Retinal pigment epithelial cell (primary cell): ENCODE measurements around the gene SLC9A9.

Source experiments
- DNase-seq: peaks from one replicate; pipeline ENCODE4 v3.0.0-alpha.2; 2010; ENCODE audit warnings: low read depth
- H3K4me3 ChIP-seq: 2 replicates; pipeline ENCODE4 v1.5.1; 2011; ENCODE audit warnings: mild to moderate bottlenecking, low read length, control low read depth, moderate library complexity
- CTCF ChIP-seq: conservative IDR thresholded peaks from 2 replicates; pipeline ENCODE4 v1.5.1; 2011; ENCODE audit warnings: low read depth, low read length, control low read depth, inconsistent platforms

Gene SLC9A9

DNA sequence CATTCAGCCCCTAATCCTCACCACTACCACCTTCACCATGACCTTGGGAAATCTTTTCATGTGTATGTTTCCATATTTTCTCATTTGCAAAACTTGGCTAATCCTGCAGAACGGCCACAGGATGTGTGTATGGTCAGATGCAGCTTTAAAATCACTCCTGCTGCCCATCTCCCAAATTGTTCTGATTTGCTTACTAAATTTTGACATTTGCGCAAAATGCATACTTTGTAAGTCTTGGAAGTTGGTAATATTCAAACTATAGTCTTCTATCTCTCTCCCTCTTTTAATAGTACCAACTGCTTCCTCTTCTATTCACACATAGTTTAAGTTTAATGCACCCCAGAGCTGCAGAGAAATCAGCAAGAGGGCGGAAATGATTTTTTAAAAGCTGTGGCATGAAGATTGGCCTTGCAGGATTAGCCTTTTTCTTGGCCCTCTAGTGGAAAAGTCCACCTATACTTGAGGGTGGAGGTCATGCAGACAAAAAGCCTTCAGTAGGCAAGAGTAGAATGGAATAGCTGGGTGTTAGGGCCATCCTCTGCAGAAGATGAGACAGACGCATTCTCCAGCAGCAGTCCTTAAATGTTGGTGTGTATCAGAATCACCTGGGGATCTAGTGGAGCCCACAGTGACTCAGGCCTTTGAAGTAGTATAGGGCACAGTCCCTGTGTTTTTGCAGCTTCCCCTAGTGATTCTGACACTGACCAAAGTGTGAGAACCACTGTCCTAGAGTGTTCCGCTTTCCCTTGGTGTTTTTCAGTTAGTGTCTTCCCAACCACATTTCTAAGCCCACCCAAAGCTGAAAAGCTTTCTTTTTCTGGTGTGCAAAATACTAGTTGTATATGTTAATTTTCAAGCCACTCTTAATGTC is 547.0 kb downstream of the SLC9A9 start:
- H3K4me3 ChIP-seq = no peak overlapping the region
- no peak for TF ChIP-seq CTCF
- no peak for DNase-seq

GRCh38 chr3:143298886-143299535 is 549.3 kb downstream of the SLC9A9 start:
- no peak overlapping the region for H3K4me3 ChIP-seq
- no peak for DNase-seq
- TF ChIP-seq CTCF = no peak

GRCh38 chr3:143298380-143298779 is 549.9 kb downstream of the SLC9A9 start:
- TF ChIP-seq CTCF = no peak
- no peak overlapping the region for H3K4me3 ChIP-seq
- DNase-seq = no peak

GRCh38 chr3:143295201-143296080 is 552.8 kb downstream of the SLC9A9 start:
- H3K4me3 ChIP-seq = no peak overlapping the region
- no peak for TF ChIP-seq CTCF

GRCh38 chr3:143294188-143294587 is 554.1 kb downstream of the SLC9A9 start:
- TF ChIP-seq CTCF = no peak
- DNase-seq = no peak
- no peak overlapping the region for H3K4me3 ChIP-seq

More at GRCh38 chr3:143295201-143296080, 552.8 kb downstream of the SLC9A9 start:
- no peak for DNase-seq

DNA sequence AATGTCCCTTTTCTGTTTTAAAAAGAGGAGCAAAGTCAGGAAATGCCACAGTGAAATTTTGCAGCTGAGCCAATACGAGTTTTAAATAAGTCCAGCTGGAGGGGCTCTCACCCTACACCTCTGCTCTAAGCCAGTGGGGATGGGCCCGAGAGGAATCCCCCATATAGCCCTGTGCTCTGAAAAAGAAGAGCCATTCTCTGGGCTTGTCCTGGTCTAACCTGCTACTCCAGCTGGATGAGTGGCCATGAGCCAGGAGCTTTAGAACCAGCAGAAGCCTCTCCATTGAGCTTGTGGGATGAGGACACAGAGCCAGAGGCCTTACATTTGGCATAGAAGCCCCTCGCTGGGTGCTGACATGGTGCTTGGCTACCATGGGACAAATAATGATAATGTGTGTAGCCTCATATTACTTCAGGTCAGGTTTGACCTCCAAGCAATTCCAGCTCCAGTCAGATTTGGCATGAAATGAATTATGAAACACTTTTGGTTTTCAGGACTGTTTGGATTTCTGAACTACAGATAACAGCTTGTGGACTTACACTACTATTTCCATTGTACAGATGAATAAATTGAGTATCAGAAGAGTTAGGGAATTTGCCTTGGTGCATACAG is 556.3 kb downstream of the SLC9A9 start:
- no peak overlapping the region for H3K4me3 ChIP-seq
- DNase-seq = no peak
- no peak for TF ChIP-seq CTCF
